ENCODE results near the gene PHYH.

Gene PHYH

GRCh38 chr10:13296476-13296875 lies 3.4 kb downstream of the PHYH start:
- no peaks in the 10 kb centered on the region for H3K36me3 ChIP-seq (replicated peaks; ENCODE audit: low read depth, low read length)
- no peak overlapping the region for H3K4me3 ChIP-seq (ENCODE audit: low read length)
- no peaks in the 10 kb centered on the region for H3K79me2 ChIP-seq (ENCODE audit: low read length)
- H4K20me1 ChIP-seq (ENCODE audit: insufficient read depth, low read length), result no peaks in the 10 kb centered on the region
- H2AFZ ChIP-seq (ENCODE audit: low read depth, low read length), result no peak overlapping the region
- H3K27me3 ChIP-seq (ENCODE audit: low read depth, low read length), result no peaks in the 10 kb centered on the region
- H3K9me3 ChIP-seq (ENCODE audit: insufficient read depth, low read length), result no peaks in the 10 kb centered on the region
- peaks cover 2% of the 10 kb centered on the region for H3K4me1 ChIP-seq (ENCODE audit: low read length)
- no peak overlapping the region for H3K4me2 ChIP-seq (ENCODE audit: low read length)
- TF ChIP-seq, protein P1, sequence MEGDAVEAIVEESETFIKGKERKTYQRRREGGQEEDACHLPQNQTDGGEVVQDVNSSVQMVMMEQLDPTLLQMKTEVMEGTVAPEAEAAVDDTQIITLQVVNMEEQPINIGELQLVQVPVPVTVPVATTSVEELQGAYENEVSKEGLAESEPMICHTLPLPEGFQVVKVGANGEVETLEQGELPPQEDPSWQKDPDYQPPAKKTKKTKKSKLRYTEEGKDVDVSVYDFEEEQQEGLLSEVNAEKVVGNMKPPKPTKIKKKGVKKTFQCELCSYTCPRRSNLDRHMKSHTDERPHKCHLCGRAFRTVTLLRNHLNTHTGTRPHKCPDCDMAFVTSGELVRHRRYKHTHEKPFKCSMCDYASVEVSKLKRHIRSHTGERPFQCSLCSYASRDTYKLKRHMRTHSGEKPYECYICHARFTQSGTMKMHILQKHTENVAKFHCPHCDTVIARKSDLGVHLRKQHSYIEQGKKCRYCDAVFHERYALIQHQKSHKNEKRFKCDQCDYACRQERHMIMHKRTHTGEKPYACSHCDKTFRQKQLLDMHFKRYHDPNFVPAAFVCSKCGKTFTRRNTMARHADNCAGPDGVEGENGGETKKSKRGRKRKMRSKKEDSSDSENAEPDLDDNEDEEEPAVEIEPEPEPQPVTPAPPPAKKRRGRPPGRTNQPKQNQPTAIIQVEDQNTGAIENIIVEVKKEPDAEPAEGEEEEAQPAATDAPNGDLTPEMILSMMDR (IDR thresholded peaks at IDR 0.05; ENCODE audit: low read depth, low read length), result no peak
- no peak for TF ChIP-seq EZH2phosphoT487 (IDR thresholded peaks at IDR 0.05; ENCODE audit: low read depth)
- no peak overlapping the region for H3K27ac ChIP-seq (ENCODE audit: low read length)
- H3K9ac ChIP-seq (ENCODE audit: low read length), result no peak overlapping the region

DNA sequence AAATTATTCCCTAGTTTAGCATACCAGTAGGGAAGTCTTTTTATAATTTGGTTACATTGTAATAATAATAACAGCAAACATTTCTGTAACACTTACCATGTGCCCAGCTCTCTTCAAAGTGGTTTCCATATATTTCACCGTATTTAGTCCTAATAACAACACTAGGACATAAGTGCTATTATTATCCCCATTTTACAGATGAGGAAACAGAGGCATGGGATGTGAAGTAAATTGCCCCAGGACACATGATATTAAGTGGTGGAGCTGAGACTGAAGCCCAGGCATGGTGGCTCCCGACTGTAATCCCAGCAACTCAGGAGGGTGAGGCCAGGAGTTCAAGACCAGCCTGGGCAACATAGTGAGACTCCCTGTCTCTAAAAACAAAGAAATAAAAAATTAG lies 5.1 kb downstream of the PHYH start:
- no peak for TF ChIP-seq EZH2phosphoT487 (IDR thresholded peaks at IDR 0.05; ENCODE audit: low read depth)
- TF ChIP-seq, protein P1 (IDR thresholded peaks at IDR 0.05; ENCODE audit: low read depth, low read length), result no peak
- H4K20me1 ChIP-seq (ENCODE audit: insufficient read depth, low read length), result no peaks in the 10 kb centered on the region
- H3K4me1 ChIP-seq (ENCODE audit: low read length), result no peaks in the 10 kb centered on the region
- H3K9ac ChIP-seq (ENCODE audit: low read length), result no peak overlapping the region
- H3K27me3 ChIP-seq (ENCODE audit: low read depth, low read length), result no peaks in the 10 kb centered on the region
- no peaks in the 10 kb centered on the region for H3K79me2 ChIP-seq (ENCODE audit: low read length)
- H3K27ac ChIP-seq (ENCODE audit: low read length), result no peak overlapping the region
- H2AFZ ChIP-seq (ENCODE audit: low read depth, low read length), result no peak overlapping the region
- no peaks in the 10 kb centered on the region for H3K9me3 ChIP-seq (ENCODE audit: insufficient read depth, low read length)
- H3K4me2 ChIP-seq (ENCODE audit: low read length), result no peak overlapping the region
- H3K36me3 ChIP-seq (replicated peaks; ENCODE audit: low read depth, low read length), result no peaks in the 10 kb centered on the region
- H3K4me3 ChIP-seq (ENCODE audit: low read length), result no peak overlapping the region

GRCh38 chr10:13291821-13292773 lies 7.8 kb downstream of the PHYH start:
- Histone ChIP-seq H3K9ac (ENCODE audit: low read length) (no peak overlapping the region), H3K4me2 (ENCODE audit: low read length) (no peak overlapping the region)

DNA sequence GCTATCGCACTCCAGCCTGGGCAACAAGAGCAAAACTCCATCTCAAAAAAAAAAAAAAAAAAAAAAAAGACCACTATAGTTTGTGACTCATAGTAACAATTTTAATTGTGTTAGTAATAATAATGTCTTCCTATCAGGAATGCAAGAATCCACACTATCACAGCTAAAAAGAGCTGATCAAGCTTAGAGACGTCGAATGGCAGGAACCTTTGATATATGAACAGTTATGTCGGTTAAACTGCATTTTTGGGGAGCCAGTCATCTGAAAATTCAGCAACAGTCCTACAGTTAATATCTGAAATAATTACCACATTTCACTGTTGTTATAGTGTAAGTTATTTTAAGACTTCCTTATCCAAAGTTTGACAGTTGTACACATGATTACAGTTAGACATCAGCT lies 8.8 kb downstream of the PHYH start:
- Histone ChIP-seq H3K4me3 (ENCODE audit: low read length) (no peak overlapping the region), H3K4me1 (ENCODE audit: low read length) (peaks cover 12% of the 10 kb centered on the region), H3K36me3 (replicated peaks; ENCODE audit: low read depth, low read length) (peaks cover 9% of the 10 kb centered on the region), H4K20me1 (ENCODE audit: insufficient read depth, low read length) (no peaks in the 10 kb centered on the region), H2AFZ (ENCODE audit: low read depth, low read length) (no peak overlapping the region), H3K27me3 (ENCODE audit: low read depth, low read length) (no peaks in the 10 kb centered on the region), H3K4me2 (ENCODE audit: low read length) (no peak overlapping the region), H3K9ac (ENCODE audit: low read length) (no peak overlapping the region), H3K9me3 (ENCODE audit: insufficient read depth, low read length) (no peaks in the 10 kb centered on the region), H3K27ac (ENCODE audit: low read length) (no peak overlapping the region), H3K79me2 (ENCODE audit: low read length) (no peaks in the 10 kb centered on the region)
- no peak for TF ChIP-seq EZH2phosphoT487 (IDR thresholded peaks at IDR 0.05; ENCODE audit: low read depth)
- TF ChIP-seq, protein P1 (IDR thresholded peaks at IDR 0.05; ENCODE audit: low read depth, low read length), result no peak

More at GRCh38 chr10:13291821-13292773, 7.8 kb downstream of the PHYH start:
- no peak overlapping the region for H3K4me3 ChIP-seq (ENCODE audit: low read length)
- H2AFZ ChIP-seq (ENCODE audit: low read depth, low read length), result no peak overlapping the region
- no peak for TF ChIP-seq EZH2phosphoT487 (IDR thresholded peaks at IDR 0.05; ENCODE audit: low read depth)
- TF ChIP-seq, protein P1 (IDR thresholded peaks at IDR 0.05; ENCODE audit: low read depth, low read length), result no peak
- peaks cover 12% of the 10 kb centered on the region for H3K4me1 ChIP-seq (ENCODE audit: low read length)
- peaks cover 9% of the 10 kb centered on the region for H3K36me3 ChIP-seq (replicated peaks; ENCODE audit: low read depth, low read length)
- no peaks in the 10 kb centered on the region for H4K20me1 ChIP-seq (ENCODE audit: insufficient read depth, low read length)
- H3K79me2 ChIP-seq (ENCODE audit: low read length), result no peaks in the 10 kb centered on the region
- no peaks in the 10 kb centered on the region for H3K9me3 ChIP-seq (ENCODE audit: insufficient read depth, low read length)
- H3K27me3 ChIP-seq (ENCODE audit: low read depth, low read length), result no peaks in the 10 kb centered on the region
- H3K27ac ChIP-seq (ENCODE audit: low read length), result no peak overlapping the region
